ENCODE results near the gene RNF183. TPM values are rescaled to one million over a fixed set of nuclear protein-coding genes. Genes with fewer than 3 reads are reported as not detected.

The RNF183 gene
- polyA plus RNA-seq, 1 donor from 2014 or later = not detected

DNA sequence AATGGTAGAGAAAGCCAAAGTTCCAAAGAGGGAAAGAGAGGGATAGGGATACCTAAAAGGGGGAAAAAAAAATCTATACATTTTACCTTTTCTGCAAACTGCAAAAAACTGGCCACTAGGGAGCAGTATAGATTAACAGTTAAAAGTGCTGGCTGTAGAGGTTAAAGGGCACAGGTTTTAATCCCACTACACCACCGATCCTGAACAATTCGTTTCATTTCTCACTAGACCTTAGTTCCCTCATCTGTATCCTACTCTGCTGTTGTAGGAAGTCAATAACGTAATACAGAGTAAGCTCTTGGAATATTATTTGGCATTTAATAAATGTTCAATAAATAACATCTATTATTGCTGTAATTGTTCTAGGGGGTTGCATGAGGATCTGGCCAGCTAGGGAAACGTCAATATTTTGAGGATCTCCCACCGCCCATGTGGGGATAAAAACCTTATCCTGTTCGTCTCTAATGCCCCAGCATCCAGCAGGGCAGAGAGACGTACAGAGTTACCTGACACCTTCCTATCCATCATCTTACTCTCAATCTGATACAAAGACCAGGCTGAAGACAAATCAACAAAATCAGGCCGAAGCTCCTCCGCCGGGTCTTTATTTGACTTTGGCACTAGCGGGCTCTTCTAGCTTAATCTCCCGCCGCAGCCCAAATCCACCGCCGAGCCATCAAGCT, 28.6 kb downstream of the RNF183 start (continued):
- TF ChIP-seq, protein P1, sequence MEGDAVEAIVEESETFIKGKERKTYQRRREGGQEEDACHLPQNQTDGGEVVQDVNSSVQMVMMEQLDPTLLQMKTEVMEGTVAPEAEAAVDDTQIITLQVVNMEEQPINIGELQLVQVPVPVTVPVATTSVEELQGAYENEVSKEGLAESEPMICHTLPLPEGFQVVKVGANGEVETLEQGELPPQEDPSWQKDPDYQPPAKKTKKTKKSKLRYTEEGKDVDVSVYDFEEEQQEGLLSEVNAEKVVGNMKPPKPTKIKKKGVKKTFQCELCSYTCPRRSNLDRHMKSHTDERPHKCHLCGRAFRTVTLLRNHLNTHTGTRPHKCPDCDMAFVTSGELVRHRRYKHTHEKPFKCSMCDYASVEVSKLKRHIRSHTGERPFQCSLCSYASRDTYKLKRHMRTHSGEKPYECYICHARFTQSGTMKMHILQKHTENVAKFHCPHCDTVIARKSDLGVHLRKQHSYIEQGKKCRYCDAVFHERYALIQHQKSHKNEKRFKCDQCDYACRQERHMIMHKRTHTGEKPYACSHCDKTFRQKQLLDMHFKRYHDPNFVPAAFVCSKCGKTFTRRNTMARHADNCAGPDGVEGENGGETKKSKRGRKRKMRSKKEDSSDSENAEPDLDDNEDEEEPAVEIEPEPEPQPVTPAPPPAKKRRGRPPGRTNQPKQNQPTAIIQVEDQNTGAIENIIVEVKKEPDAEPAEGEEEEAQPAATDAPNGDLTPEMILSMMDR (IDR thresholded peaks at IDR 0.05; ENCODE audit: poor library complexity, severe bottlenecking) = peak; percentile 86
- TF ChIP-seq EZH2 (IDR thresholded peaks at IDR 0.05; ENCODE audit: borderline replicate concordance, insufficient read depth, low read length, poor library complexity, severe bottlenecking) (no peak), EP300 (conservative IDR thresholded peaks at IDR 0.05; ENCODE audit: poor library complexity, severe bottlenecking) (no peak)

- Histone ChIP-seq H3K4me2 (ENCODE audit: low read length) (no peak overlapping the region), H4K20me1 (ENCODE audit: insufficient read depth) (no peaks in the 10 kb centered on the region), H3K9ac (ENCODE audit: low read length) (no peak overlapping the region), H3K27ac (ENCODE audit: low read length) (no peak overlapping the region), H3F3A (ENCODE audit: insufficient read depth, low read length, poor library complexity, severe bottlenecking) (no peaks in the 10 kb centered on the region), H3K9me3 (ENCODE audit: low read length) (no peaks in the 10 kb centered on the region), H3K9me2 (ENCODE audit: insufficient read depth, low read length) (no peaks in the 10 kb centered on the region), H3K27me3 (ENCODE audit: insufficient read depth, low read depth, low read length) (no peaks in the 10 kb centered on the region), H3K36me3 (ENCODE audit: insufficient read depth, low read length) (no peaks in the 10 kb centered on the region), H3K4me3 (ENCODE audit: low read length) (no peak overlapping the region), H2AFZ (ENCODE audit: low read depth, low read length) (no peak overlapping the region), H3K79me2 (replicated peaks; ENCODE audit: insufficient read depth, low read length) (peaks cover 10% of the 10 kb centered on the region)
- TF ChIP-seq TAF1 (IDR thresholded peaks at IDR 0.05; ENCODE audit: low read depth) (no peak), EP300 (conservative IDR thresholded peaks at IDR 0.05; ENCODE audit: poor library complexity, severe bottlenecking) (no peak), EZH2 (IDR thresholded peaks at IDR 0.05; ENCODE audit: borderline replicate concordance, insufficient read depth, low read length, poor library complexity, severe bottlenecking) (no peak), RAD21 (conservative IDR thresholded peaks at IDR 0.05) (no peak)
Measured at GRCh38 chr9:113269871-113270270, 33.3 kb downstream of the RNF183 start.

GRCh38 chr9:113269355-113269754, 33.8 kb downstream of the RNF183 start:
- Histone ChIP-seq H4K20me1 (ENCODE audit: insufficient read depth) (no peaks in the 10 kb centered on the region), H3K9me2 (ENCODE audit: insufficient read depth, low read length) (no peaks in the 10 kb centered on the region), H3K4me2 (ENCODE audit: low read length) (no peak overlapping the region), H3K9me3 (ENCODE audit: low read length) (no peaks in the 10 kb centered on the region), H3K27ac (ENCODE audit: low read length) (no peak overlapping the region), H2AFZ (ENCODE audit: low read depth, low read length) (no peak overlapping the region), H3K27me3 (ENCODE audit: insufficient read depth, low read depth, low read length) (no peaks in the 10 kb centered on the region), H3K4me3 (ENCODE audit: low read length) (no peak overlapping the region), H3K79me2 (replicated peaks; ENCODE audit: insufficient read depth, low read length) (peaks cover 10% of the 10 kb centered on the region), H3K36me3 (ENCODE audit: insufficient read depth, low read length) (no peaks in the 10 kb centered on the region), H3K9ac (ENCODE audit: low read length) (no peak overlapping the region), H3F3A (ENCODE audit: insufficient read depth, low read length, poor library complexity, severe bottlenecking) (no peaks in the 10 kb centered on the region)
- no peak for TF ChIP-seq EP300 (conservative IDR thresholded peaks at IDR 0.05; ENCODE audit: poor library complexity, severe bottlenecking)
- no peak for TF ChIP-seq RAD21 (conservative IDR thresholded peaks at IDR 0.05)

DNA sequence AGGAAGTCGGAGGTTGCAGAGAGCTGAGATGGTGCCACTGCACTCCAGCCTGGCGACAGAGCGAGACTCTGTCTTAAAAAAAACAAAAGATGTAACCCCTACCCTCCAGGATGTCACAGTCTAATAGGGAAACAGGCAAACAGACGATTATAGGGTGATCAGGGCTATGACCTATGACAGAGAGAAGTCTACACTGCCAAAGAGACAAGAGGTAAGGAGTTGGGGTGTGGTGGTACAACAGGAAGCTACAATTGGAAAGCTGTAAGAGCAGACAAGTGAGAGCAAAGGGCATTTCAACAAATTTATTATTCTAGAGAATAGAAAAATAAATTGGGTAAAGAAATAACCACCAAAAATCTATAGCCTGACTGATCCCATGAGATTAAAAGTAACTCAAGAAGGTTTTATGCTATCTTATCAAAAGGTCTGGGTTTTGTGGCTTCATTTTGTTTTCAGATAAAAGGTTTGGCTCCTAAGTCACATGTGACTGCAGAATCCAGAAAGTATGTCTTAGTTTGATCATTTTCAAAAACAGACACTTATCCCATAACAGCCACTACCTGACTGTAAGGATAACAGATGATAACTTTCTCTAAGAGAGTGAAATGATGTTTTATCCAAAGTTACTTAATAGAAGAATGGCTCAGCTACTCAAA, 35.1 kb downstream of the RNF183 start:
- H3K9ac ChIP-seq (ENCODE audit: low read length) = no peak overlapping the region
- no peaks in the 10 kb centered on the region for H3F3A ChIP-seq (ENCODE audit: insufficient read depth, low read length, poor library complexity, severe bottlenecking)
- H2AFZ ChIP-seq (ENCODE audit: low read depth, low read length) = no peak overlapping the region
- H3K9me2 ChIP-seq (ENCODE audit: insufficient read depth, low read length) = no peaks in the 10 kb centered on the region
- H3K4me3 ChIP-seq (ENCODE audit: low read length) = no peak overlapping the region
- no peak for TF ChIP-seq SMC3 (conservative IDR thresholded peaks at IDR 0.05; ENCODE audit: poor library complexity)
- no peaks in the 10 kb centered on the region for H3K27me3 ChIP-seq (ENCODE audit: insufficient read depth, low read depth, low read length)
- H3K9me3 ChIP-seq (ENCODE audit: low read length) = no peaks in the 10 kb centered on the region
- no peaks in the 10 kb centered on the region for H3K79me2 ChIP-seq (replicated peaks; ENCODE audit: insufficient read depth, low read length)
- no peaks in the 10 kb centered on the region for H3K36me3 ChIP-seq (ENCODE audit: insufficient read depth, low read length)
- no peaks in the 10 kb centered on the region for H4K20me1 ChIP-seq (ENCODE audit: insufficient read depth)
- H3K4me2 ChIP-seq (ENCODE audit: low read length) = no peak overlapping the region
- no peak overlapping the region for H3K27ac ChIP-seq (ENCODE audit: low read length)

Measured in neural cell (in vitro differentiated cells).